GM18511 (cell line): Measurements from ENCODE around the gene RBBP5.

ENCODE experiments used
- ATAC-seq: cut with Tn5 transposase; IDR thresholded peaks from one replicate; pipeline ENCODE4 v1.9.1; 2021; ENCODE audit warnings: mild to moderate bottlenecking, moderate library complexity; ENCODE audit not compliant: unreplicated experiment

RBBP5 gene

GRCh38 chr1:205133287-205133686 is 11.5 kb upstream of the RBBP5 start:
- ATAC-seq, result no peak

DNA sequence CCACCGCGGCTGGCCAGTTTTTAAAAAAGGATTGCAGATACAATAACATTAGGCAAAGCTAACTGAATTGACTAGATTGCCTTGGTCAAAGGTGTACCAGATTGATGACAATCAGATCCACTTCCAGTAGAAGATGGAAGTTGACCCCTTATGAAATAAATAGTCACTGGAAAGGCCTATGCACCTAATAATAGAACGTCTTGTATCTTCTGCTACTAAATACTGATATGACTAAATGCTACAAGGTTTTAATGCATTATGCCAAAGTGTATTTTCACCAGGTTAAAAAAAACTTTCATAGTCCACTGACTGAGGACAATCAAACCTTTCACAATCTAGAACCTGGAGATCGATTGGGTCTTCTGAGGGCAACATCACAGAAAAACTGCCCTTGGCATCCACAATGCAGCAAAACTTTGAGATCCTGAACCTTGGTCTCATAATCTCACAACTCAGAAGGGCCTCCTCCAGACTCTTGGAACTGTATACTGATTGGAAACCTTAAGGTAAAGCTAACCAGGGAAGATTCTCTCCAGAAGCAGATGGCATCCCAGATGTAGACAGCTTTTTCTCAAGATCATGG is 7.8 kb upstream of the RBBP5 start:
- ATAC-seq, result no peak

DNA sequence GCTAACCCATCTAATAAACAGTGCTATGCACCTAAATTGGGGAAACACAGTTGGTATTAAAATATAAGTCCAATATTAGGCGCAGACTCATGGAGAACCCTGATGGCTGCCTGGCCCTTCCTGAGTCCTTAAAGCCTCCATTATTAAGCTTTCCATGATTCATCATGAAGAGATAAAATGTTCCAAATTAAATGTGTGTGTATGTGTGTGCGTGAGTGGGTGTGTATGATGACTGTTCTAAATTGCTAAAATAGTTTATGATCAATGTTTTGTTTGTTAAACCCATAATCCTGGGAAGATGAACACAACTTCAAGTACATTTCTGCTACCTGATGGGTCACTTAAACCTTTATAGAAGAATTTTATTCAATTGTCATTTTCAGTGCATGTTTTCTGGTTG is 6.3 kb upstream of the RBBP5 start:
- no peak for ATAC-seq

DNA sequence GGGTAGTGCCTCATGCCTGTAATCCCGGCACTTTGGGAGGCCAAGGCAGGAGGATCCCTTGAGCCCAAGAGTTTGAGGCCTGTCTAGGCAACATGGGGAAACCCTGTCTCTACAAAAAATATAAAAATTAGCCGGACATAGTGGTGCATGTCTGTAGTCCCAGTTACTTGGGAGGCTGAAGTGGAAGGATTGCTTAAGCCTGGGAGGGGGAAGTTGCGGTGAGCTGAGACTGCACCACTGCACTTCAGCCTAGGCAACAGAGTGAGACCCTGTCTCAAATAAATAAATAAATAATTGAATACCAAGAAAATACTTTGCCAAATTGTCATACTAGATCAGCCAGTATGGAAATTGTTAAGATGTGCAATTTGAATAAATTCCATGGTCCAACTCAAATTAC is 5.9 kb upstream of the RBBP5 start:
- no peak for ATAC-seq

DNA sequence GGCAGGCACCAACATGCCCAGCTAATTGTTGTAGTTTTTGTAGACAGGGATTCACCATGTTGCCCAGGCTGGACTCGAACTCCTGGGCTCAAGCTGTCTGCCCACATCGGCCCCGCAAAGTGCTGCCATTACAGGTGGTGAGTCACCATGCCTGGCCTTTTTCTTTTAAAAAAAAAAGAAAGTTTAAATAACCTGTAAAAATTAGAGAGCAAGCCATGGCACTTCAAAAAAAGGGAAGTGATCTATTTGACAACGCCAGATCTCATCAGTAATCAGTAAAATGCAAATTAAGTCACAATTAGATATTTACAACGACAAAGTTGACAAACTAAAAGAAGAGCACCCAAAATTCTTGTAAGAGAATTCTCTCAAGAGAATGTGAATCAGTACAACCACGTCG is 2.9 kb upstream of the RBBP5 start:
- ATAC-seq, result no peak

- peak; percentile 22 for ATAC-seq
Observed at GRCh38 chr1:205122489-205122882, 708 bp upstream of the RBBP5 start.

DNA sequence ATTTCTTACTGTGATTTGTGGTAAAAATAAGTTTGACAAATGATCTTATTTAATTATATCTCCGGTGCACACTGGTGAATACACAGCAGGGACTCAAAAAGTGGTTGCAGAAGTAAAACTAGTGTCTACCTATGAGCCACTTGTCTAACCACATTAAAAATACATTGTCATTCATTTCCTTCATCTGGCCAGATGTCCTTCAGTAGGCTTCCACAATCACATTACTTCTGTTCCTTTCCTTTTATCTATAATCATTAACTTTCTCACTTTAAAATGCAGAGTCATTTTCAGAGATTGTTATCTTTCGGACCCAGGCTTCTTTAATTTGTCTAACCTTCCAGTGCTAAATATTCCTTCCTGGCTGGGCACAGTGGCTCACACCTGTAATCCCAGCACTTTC is 3.0 kb downstream of the RBBP5 start:
- ATAC-seq, result no peak

GRCh38 chr1:205111354-205111753 is 10.4 kb downstream of the RBBP5 start:
- no peak for ATAC-seq

- no peak for ATAC-seq
Observed at GRCh38 chr1:205109711-205110110, 12.1 kb downstream of the RBBP5 start.

DNA sequence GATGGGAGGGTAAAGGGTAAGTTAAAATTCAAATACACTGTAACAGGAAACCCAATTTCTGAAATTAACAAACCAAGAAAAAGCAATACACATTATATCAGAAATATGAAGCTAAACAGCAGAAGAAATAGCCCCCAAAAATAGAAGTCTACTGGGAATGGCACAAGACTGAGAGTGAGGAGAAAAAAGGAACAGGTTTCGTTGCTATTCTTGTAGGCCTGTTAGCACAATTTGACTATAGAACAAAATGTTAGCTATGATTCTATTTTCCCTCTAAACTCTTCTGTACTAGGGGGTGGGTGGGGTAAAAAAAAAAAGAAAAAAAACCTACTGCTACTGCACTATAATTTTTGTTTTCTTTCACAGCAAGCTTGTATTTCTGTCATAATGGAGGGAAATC is 12.5 kb downstream of the RBBP5 start:
- no peak for ATAC-seq

GRCh38 chr1:205108464-205108863 is 13.3 kb downstream of the RBBP5 start:
- no peak for ATAC-seq

DNA sequence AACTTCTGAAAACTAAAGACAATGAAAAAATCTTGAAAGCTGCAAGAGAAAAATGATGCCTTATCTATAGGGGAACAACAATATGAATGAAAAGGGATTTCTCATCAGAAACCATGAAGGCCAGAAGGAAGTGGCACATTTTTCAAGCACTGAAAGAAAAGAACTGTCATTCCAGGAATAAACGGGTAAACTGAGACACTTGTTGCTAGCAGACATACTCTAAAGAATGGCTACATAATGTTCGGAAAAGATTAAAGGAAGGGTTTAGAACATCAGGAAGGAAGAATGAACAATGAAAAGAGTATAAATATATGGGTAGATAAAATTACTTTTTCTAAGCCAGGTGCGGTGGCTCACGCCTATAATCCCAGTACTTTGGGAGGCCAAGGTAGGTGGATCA is 14.5 kb downstream of the RBBP5 start:
- ATAC-seq, result no peak

GRCh38 chr1:205102404-205102803 is 19.4 kb downstream of the RBBP5 start:
- ATAC-seq, result no peak

GRCh38 chr1:205098242-205098641 is 23.5 kb downstream of the RBBP5 start:
- ATAC-seq, result no peak

DNA sequence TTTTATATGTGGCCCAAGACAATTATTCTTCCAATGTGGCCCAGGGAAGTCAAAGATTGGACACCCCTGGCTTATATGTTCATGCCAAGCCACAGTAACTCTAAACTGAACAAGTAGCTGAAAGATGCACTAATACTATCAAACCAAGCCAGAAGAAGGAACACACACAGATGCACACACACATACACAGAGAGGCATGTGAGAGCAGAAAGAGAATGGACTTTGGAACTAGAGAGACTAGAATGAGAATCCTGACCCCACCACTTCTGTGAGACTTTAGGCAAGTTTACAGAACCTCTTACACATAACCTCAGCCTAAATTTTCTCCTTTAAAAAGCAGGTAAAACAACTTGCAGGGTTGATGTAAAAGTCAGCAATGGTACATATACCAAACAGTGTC is 26.4 kb downstream of the RBBP5 start:
- ATAC-seq, result no peak

GRCh38 chr1:205091043-205091740 is 30.6 kb downstream of the RBBP5 start:
- no peak for ATAC-seq

DNA sequence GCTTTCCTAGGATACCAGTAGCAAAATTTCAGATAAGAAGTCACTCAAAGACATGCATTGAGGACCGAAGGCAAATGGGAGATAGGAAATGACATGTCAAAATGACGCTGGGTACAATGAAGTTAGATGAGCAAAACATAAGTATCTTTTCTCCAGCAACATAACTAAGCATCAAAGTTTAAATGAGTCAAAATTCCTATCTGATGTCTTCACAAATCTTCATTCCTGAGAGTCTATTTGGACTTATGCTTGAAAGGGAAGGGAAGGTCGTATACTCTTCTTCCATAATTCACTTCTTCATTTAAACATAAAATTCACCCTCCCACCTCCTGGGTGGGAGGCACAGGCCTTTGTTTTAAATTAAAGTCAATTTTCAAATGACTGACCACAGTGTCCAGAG is 33.4 kb downstream of the RBBP5 start:
- ATAC-seq, result no peak

GRCh38 chr1:205084360-205084759 is 37.4 kb downstream of the RBBP5 start, which contains the start of gene TMEM81:
Gene TMEM81 (minus strand): TSS chr1:205084460. CDS start chr1:205084320, 140 bp downstream.
- no peak for ATAC-seq

GRCh38 chr1:205082431-205082830 is 39.3 kb downstream of the RBBP5 start:
- ATAC-seq, result no peak

DNA sequence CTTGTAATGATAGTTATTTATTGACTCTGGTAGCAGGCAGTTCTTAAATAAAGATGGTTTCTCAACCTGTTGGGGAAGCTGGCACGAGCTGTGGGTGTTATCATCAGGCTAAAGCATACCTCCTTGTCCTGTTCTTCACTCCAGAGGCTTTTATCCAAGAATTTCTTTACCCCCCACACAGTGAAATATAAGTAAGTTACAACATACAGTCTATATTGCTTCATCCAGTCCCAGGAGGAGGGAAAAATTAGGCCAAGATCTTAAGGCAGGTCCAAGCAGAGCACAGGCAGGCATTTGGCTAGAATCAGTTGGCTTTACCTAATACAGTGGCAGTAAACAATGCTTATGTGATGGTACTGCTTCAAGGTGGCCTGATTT is 43.9 kb downstream of the RBBP5 start:
- no peak for ATAC-seq

DNA sequence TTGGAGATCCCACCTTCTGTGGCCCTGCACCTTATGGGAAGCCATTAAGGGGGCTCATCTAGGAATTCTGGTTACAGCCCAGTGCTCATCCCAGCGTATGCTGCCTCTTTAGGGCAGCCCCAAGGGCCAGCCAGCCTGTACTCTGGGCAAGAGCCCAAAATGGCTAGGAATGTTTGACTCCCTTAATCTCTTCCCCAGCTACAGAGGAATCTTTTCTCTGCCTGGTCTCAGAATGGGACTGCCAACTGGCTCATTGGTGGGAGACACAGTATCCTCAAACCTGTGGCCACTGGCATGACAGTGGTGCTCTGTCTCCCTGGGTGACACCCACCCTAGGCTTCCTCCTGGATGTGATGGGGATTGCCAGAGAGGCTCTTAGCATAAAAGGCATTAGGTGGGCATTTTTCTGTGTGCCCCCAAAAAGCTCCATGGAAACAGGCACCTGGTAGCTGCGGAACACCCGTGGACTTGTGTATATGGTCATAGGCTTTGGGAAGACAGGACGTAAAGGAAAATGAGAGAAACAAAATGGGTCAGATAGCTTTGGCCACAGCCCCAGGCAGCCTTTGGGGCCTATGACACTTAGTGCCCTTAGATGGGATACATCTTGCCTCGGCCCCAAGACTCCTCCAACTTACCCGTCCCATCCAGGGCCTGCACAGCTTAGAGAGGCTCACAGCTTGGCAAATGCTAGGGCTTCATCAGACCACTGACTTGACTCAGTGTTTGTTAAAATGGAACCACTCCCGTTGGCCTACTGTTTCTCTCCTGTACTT is 44.4 kb downstream of the RBBP5 start:
- ATAC-seq, result no peak

DNA sequence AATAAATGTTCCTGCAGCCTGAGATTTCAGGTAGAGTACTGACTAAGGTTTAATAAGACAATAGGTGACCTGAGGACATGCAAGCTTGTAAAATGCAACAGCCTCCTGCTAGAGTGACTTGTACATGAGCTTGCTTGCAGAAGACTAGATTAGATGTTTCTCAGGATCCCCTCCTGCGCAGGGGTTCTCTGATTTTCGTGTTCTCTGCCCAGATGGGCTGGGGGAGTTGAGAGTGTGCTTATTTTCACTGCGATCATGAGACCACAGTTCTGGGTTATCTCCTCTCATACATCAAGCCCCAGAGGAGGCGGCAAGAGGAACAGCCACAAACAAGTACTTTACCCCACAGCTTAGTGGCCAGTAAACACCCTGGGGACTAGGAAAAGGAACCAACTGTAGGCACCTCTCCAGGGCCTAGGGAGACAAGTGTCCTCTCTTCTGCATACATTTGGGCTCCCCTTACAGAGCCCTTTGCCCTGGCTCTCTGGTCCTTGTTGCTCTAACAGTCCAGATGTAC is 45.5 kb downstream of the RBBP5 start:
- ATAC-seq, result no peak
